Peyer's patch (tissue), 4 donors: ENCODE data around the gene RAX2.

Experiments
- CTCF ChIP-seq, 6 experiments: fragments of 450-650 bp in 4 of 6; fragments of 200-600 bp in 2 of 6; sonication (generic) in 1 of 6; IDR thresholded peaks; one replicate each; pipeline ENCODE4 v1.5.1; 2017 to 2019; ENCODE audit warnings: antibody characterized with exemption in 6 of 6, mild to moderate bottlenecking in 3 of 6, moderate library complexity in 1 of 6
- POLR2A ChIP-seq, 2 donors: fragments of 450-650 bp; IDR thresholded peaks; one replicate each; pipeline ENCODE4 v1.5.1; 2017; ENCODE audit warnings: antibody characterized with exemption in 2 of 2, mild to moderate bottlenecking in 2 of 2, moderate library complexity in 2 of 2

GRCh38 chr19:3740431-3740830 is 31.6 kb downstream of the RAX2 start:
- TF ChIP-seq CTCF (IDR thresholded peaks at IDR 0.05) = no peak
- TF ChIP-seq POLR2A (IDR thresholded peaks at IDR 0.05) = no peak
